Activated CD8-positive, alpha-beta memory T cell treated with anti-CD3 and anti-CD28 coated beads, Interleukin-2, amount 50 U/mL, for 24 hours (primary cell): ENCODE results near the gene AP3B2.
"Not testable (repeated sequence)": the region's sequence is repeated elsewhere in the genome, so short reads cannot be mapped to it uniquely, and the experiment has no call there.

ENCODE experiments used
- DNase-seq: peaks from one replicate; pipeline ENCODE4 v3.0.0-alpha.2; 2020; ENCODE audit errors: extremely low read depth

Gene AP3B2

GRCh38 chr15:82650046-82650670, 59.5 kb downstream of the AP3B2 start:
- DNase-seq: no peak

- DNase-seq: no peak
These were observed 60.3 kb downstream of the AP3B2 start for GRCh38 chr15:82649226-82649999.

GRCh38 chr15:82648257-82649103, 61.2 kb downstream of the AP3B2 start:
- DNase-seq: no peak

DNA sequence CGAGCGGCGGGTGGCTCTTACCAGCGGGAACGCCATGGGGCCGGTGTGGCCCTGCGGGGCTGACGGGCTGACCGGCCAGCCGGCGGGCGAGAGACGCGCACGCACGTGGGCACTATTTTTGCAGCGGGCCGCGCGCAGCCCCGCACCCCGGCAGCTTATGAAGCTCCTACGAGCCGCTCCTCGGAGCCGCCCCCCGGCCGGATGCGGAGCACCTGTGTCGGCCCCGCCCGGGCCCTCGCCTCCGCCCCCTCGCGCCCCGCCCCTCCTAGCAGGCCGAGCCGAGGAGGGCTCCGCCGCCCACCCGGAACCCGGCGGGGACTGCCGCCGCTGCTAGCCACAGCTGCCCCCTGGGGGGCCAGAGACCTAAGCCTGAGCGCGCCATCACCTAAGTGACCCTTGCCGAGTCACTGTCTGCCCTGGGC, 61.8 kb downstream of the AP3B2 start:
- DNase-seq: peak; percentile 6

- no peak for DNase-seq
These were observed 62.4 kb downstream of the AP3B2 start, which contains the start of gene CPEB1 for GRCh38 chr15:82647045-82647834. Gene CPEB1, minus strand, starts transcription at chr15:82647363. Its CDS starts 18,904 bp downstream, at chr15:82628459.

GRCh38 chr15:82646250-82647044, 63.2 kb downstream of the AP3B2 start:
- no peak for DNase-seq

DNA sequence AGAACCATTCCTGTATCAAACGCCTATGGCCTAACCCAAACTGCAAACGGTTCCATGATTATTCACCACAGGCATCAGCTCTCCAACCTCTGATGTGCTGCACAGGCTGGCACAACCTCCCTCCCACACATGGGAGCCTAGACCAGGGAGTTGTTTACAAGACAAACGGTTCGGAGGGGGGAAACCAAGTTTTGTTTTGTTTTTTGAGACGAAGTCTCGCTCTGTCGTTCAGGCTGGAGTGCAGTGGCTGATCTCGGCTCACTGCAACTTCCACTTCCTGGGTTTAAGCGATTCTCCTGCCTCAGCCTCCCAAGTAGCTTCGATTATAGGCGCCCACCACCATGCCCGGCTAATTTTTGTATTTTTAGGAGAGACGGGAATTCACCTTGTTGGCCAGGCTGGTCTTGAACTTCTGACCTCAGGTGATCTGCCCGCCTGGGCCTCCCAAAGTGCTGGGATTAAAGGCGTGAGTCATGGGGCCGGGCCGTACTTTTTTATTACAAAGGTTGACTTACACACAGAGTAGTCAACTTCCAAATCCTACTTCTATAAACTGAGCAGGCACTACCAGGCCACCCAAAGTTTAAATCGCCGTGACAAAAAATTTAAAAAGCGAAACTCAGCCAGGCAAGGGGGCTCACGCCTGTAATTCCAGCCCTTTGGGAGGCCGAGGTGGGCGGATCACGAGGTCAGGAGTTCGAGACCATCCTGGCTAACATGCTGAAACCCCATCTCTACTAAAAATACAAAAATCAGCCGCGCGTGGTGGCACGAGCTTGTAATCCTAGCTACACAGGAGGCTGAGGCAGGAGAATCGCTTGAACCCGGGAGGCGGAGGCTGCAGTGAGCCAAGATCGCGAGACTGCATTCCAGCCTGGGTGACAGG, 64.5 kb downstream of the AP3B2 start:
- DNase-seq: not testable (repeated sequence)

DNA sequence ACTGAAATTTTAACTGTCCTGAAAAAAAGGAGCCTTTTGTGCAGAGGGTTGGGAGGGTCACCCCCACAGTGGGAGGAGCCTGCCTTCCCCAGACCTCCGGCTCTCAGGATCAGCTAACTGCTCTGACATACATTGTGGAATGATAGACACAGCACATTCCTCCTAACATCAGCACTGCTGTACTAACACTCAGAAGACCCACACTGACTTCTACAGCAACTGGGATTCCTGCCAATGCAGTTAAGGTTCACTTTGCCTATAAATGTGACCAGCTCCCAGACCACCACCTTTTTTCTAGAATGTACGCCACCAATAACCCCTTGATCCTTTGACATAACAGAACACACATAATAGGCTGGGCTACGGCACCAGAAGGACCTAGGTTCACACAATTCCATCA, 65.7 kb downstream of the AP3B2 start:
- DNase-seq: no peak

DNA sequence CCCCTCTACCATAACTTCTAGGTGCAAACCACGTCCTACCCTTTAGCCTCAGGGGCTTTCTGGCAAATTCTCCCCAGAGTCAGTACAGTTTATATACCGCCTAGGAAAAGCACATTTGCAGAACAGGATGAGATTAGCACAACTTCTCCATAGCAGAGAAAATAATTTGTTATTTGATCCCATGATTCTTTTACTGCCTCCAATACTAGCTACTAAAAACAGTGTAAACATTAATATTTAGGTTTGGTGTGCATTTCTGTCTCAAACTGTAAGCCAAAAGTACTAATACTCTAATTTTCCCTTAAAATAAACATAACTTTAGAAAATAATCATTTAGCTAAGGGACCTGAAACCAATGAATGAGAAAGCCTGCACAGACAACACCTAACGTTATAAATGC, 67.0 kb downstream of the AP3B2 start:
- DNase-seq: no peak

DNA sequence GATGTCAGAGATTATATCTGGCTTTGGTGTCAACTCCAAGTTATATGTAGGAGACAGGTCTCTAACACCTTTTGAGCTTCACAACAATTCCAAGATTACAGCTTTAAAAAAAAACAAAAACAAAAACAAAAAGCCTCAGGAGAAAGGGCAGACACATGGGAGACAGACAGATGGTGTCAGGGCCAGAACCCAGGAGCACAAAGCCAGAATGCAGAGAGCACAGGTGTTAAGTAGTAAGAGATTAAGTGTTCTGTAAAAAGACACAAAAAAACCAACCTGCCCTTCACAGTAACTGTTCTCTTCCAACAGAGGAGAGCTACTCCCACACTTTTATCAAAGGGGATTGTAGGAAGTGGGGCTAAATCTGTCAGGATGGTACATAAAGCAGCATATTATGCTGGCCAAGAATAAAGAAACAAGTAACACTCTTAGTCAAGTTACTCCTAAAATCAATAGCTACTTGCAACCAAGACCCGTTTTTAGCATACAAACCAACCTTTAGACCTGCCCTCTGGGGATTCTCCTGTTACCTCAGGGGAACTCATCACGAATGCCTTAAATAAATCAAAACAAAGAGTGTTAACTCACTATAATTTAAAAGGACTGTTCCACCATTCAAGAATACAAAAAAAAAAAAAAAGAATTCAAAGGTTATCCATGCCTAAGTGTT, 68.4 kb downstream of the AP3B2 start:
- DNase-seq: no peak

DNA sequence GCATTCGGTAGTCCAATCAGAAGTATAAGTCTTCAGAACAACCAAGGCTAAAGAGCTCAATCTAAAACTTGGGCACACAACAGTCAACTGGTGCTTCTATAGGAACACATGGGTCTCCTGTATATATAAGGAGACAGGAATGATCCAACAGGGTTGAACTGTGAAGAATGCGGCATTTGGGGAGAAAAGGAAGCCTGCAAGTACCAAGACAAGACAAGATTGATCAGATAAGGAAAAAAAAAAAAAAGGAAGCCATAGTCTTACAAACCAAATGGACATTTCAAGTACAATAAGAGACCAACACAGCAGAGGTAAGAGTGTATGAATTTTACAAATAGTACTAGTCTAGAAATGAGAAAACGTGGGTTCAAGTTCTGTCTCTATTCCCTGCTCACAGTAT, 69.0 kb downstream of the AP3B2 start:
- no peak for DNase-seq

DNA sequence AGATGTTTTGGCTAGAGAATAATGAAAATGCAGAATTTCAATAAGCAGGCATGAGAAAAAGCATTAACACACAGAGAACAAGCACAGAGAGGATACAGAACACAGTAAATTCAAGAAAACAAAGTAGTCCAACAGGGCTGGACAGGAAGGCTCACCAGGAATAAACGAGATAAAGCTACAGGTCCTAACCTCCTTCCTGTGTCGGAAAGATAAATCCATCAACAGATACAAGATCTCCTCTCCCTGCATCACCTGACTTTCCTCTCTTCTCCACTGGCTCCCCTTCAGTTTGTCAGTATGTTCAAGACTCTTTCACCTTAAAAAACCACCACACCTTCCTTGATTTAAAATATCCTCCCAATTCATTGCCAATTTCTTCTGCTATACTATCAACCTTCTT, 73.9 kb downstream of the AP3B2 start:
- no peak for DNase-seq

DNA sequence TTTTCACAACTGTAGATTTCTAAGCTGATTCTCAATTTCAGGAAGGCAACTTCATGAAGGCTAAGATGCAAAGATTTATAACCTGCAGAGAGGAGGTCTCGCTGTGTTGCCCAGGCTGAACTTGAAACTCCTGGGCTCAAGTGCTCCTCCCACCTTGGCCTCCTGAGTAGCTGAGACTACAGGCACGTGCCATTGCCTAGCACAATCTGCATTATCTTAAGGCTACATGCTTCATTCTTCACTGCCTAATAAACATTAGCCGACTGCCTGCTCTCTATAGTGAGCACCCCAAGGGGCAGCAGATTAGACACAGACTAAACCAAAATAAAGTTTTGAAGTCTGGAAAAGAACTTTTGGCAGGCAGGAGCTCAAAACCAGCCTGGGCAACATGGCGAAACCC, 79.6 kb downstream of the AP3B2 start:
- no peak for DNase-seq

DNA sequence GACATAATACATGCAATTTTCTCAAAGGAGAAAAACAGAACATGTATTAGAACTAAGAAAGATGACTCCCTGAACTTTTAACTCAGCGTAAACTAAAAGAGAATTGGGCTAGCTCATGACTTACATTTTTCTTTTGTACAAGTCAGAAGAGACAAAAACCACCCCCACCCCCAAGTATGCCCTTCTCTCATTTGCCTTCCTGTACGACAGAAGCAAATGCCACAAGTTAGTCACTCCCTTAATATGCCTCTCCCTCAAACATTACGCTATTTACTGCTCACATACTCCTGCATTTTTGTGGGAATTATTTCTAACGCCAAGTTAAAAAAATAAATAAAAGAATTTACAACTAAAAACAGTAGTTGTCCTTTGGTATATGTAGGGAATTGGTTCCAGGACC, 84.5 kb downstream of the AP3B2 start:
- DNase-seq: no peak

DNA sequence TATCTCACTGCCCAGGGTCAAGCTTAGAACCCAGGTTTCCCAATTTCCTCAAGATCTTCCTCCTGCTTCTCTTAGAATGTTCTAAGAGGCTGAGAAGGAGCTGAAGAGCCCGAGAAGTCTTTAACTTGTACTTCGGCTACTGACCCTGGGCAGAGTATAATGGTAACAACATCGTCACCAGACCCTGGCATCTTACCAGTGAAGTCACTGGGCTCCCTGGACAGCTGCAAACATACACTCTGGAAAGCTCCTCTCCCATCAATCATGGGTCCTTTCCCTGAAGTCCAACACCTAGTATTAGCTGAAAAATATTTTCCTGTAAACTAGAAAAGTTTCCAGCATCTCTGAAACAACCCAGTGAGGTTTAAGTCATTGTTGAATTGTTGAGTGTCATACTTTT, 85.2 kb downstream of the AP3B2 start:
- no peak for DNase-seq

DNA sequence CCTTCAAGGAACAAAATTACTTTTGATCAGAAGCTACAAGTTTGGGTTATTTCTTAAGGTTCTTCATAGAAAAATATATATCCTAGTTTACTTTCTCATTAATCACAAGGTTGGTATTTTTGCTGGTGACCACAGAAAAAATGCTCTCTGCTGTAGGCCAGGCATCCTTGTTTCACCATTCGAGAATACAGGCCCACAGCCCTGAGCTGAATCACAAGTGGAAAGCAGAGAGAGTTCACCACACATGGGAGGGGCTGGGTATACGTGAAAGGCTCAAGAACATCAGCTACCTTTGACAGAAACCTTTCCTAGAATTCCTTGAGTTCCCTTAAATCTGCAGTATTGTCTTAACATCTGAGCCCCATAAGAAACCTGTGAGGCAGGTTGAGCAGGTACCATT, 85.7 kb downstream of the AP3B2 start:
- DNase-seq: no peak

GRCh38 chr15:82621970-82622369, 87.7 kb downstream of the AP3B2 start:
- DNase-seq: no peak

GRCh38 chr15:82613747-82614146, 95.9 kb downstream of the AP3B2 start:
- DNase-seq: no peak

GRCh38 chr15:82611348-82611747, 98.3 kb downstream of the AP3B2 start:
- no peak for DNase-seq
